ENCODE data around the gene WFDC1. TPM values are rescaled to one million over a fixed set of nuclear protein-coding genes. Genes with fewer than 3 reads are reported as not detected.
A peak's percentile ranks its signal among the peaks of the same experiment; 100 is the strongest.

The WFDC1 gene
- total and polyA plus RNA-seq, 4 donors, result 3.8 to 10.4 (median 9.2) TPM

DNA sequence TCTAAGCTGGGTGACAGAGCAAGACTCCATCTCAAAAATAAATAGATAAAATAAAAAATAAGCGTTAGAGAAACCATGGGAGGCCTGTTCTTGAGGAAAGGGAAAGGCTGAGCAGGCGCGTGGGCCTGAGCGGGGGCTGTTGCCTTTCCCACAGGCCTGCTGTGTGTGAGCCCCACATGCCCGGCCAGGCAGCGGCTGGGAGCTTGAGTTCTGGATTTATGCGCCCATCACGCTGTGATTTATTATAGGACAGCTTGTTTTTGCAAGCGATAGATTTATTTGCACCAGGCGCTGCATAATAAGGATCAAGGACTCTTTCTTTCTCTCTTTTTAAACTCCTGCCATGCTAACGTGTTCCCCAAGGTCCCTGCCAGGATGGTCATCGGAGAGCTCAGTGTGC lies 14.8 kb upstream of the WFDC1 start:
- H3K27ac ChIP-seq (ENCODE audit: low read depth, low read length), result no peak overlapping the region

DNA sequence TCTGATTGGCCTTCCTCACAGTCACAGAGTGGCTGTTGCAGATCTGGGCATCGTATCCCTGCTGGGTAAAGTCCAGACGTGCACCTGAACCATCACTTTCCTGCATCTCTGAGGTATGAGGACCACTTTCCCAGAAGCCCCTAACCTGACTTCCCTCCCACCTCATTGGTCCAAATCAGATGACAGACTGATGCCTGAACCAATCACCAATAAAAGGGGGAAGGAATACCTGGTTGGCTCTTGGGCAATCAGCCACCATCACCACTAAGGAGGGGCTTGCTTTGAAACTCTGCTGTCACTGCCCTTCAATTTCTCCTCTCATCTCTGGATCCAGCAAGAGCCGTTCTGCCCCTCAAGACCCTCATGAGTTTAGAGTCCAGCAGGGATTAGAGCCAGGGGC lies 13.6 kb upstream of the WFDC1 start:
- Histone ChIP-seq H3K4me1 (ENCODE audit: control insufficient read depth, insufficient read depth, low read length) (peaks cover 36% of the 10 kb centered on the region), H3K9me3 (ENCODE audit: control insufficient read depth, insufficient read depth, low read length) (no peaks in the 10 kb centered on the region), H3K36me3 (ENCODE audit: control insufficient read depth, insufficient read depth, low read length) (no peaks in the 10 kb centered on the region), H3K27me3 (ENCODE audit: control insufficient read depth, insufficient read depth, low read length) (peaks cover 2% of the 10 kb centered on the region), H3K4me3 (ENCODE audit: low read depth, low read length) (no peak overlapping the region), H3K27ac (ENCODE audit: low read depth, low read length) (no peak overlapping the region)
- DNase-seq (ENCODE audit: low read depth in 4 of 6, low spot score in 6 of 6), result peak in 2 of 6 donors; percentile 48 to 78
- 95% methylated on average over 3 of the region's 3 CpGs for WGBS (ENCODE audit: insufficient coverage)

More for the DNA sequence above, 14.8 kb upstream of the WFDC1 start:
- H3K9me3 ChIP-seq (ENCODE audit: control insufficient read depth, insufficient read depth, low read length), result no peaks in the 10 kb centered on the region
- WGBS (ENCODE audit: insufficient coverage), result 54% methylated on average over 12 of the region's 12 CpGs
- peak in 1 of 6 donors; percentile 42 for DNase-seq (ENCODE audit: low read depth in 4 of 6, low spot score in 6 of 6)
- no peaks in the 10 kb centered on the region for H3K36me3 ChIP-seq (ENCODE audit: control insufficient read depth, insufficient read depth, low read length)
- peaks cover 2% of the 10 kb centered on the region for H3K27me3 ChIP-seq (ENCODE audit: control insufficient read depth, insufficient read depth, low read length)
- peaks cover 36% of the 10 kb centered on the region for H3K4me1 ChIP-seq (ENCODE audit: control insufficient read depth, insufficient read depth, low read length)
- H3K4me3 ChIP-seq (ENCODE audit: low read depth, low read length), result no peak overlapping the region

DNA sequence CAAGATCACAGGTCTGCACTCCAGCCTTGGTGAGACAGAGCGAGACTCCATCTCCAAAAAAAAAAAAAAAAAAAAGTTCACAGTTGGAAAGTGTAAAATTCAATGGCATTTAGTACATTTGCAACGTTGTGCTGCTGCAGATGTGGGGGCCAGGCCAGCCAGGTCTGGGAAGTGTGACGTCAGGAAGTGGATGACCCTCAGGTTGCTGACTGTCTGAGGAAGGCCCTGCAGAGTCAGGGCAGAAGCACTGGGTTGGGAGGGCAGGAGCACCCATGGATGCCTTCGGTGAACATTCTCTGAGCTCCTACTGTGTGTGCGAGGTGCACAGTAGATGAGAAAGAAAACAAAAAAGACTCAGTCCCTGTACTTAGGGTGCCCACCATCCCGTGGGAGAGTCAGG lies 12.1 kb upstream of the WFDC1 start:
- no peaks in the 10 kb centered on the region for H3K9me3 ChIP-seq (ENCODE audit: control insufficient read depth, insufficient read depth, low read length)
- WGBS (ENCODE audit: insufficient coverage), result 69% methylated on average over 5 of the region's 6 CpGs
- peaks cover 2% of the 10 kb centered on the region for H3K27me3 ChIP-seq (ENCODE audit: control insufficient read depth, insufficient read depth, low read length)
- no peak overlapping the region for H3K4me3 ChIP-seq (ENCODE audit: low read depth, low read length)
- no peaks in the 10 kb centered on the region for H3K36me3 ChIP-seq (ENCODE audit: control insufficient read depth, insufficient read depth, low read length)
- DNase-seq (ENCODE audit: low read depth in 4 of 6, low spot score in 6 of 6), result no peak
- H3K4me1 ChIP-seq (ENCODE audit: control insufficient read depth, insufficient read depth, low read length), result peaks cover 38% of the 10 kb centered on the region
- H3K27ac ChIP-seq (ENCODE audit: low read depth, low read length), result no peak overlapping the region

- H3K4me1 ChIP-seq (ENCODE audit: control insufficient read depth, insufficient read depth, low read length), result peaks cover 34% of the 10 kb centered on the region
- WGBS (ENCODE audit: insufficient coverage), result 61% methylated on average over 24 of the region's 24 CpGs
- H3K27ac ChIP-seq (ENCODE audit: low read depth, low read length), result no peak overlapping the region
- DNase-seq (ENCODE audit: low read depth in 4 of 6, low spot score in 6 of 6), result no peak
- peaks cover 2% of the 10 kb centered on the region for H3K27me3 ChIP-seq (ENCODE audit: control insufficient read depth, insufficient read depth, low read length)
- H3K36me3 ChIP-seq (ENCODE audit: control insufficient read depth, insufficient read depth, low read length), result no peaks in the 10 kb centered on the region
- no peaks in the 10 kb centered on the region for H3K9me3 ChIP-seq (ENCODE audit: control insufficient read depth, insufficient read depth, low read length)
- H3K4me3 ChIP-seq (ENCODE audit: low read depth, low read length), result no peak overlapping the region
Observed at GRCh38 chr16:84283314-84284153, 11.1 kb upstream of the WFDC1 start.

- Histone ChIP-seq H3K4me1 (ENCODE audit: control insufficient read depth, insufficient read depth, low read length) (peaks cover 27% of the 10 kb centered on the region), H3K27me3 (ENCODE audit: control insufficient read depth, insufficient read depth, low read length) (peaks cover 2% of the 10 kb centered on the region), H3K4me3 (ENCODE audit: low read depth, low read length) (no peak overlapping the region), H3K36me3 (ENCODE audit: control insufficient read depth, insufficient read depth, low read length) (no peaks in the 10 kb centered on the region), H3K27ac (ENCODE audit: low read depth, low read length) (peak overlapping the region; percentile 7), H3K9me3 (ENCODE audit: control insufficient read depth, insufficient read depth, low read length) (no peaks in the 10 kb centered on the region)
- 39% methylated on average over 12 of the region's 13 CpGs for WGBS (ENCODE audit: insufficient coverage)
- peak in 1 of 6 donors; percentile 41 for DNase-seq (ENCODE audit: low read depth in 4 of 6, low spot score in 6 of 6)
Observed at GRCh38 chr16:84284154-84284722, 10.4 kb upstream of the WFDC1 start.

- Histone ChIP-seq H3K9me3 (ENCODE audit: control insufficient read depth, insufficient read depth, low read length) (no peaks in the 10 kb centered on the region), H3K27me3 (ENCODE audit: control insufficient read depth, insufficient read depth, low read length) (peaks cover 2% of the 10 kb centered on the region), H3K4me1 (ENCODE audit: control insufficient read depth, insufficient read depth, low read length) (peaks cover 19% of the 10 kb centered on the region), H3K36me3 (ENCODE audit: control insufficient read depth, insufficient read depth, low read length) (no peaks in the 10 kb centered on the region), H3K4me3 (ENCODE audit: low read depth, low read length) (no peak overlapping the region), H3K27ac (ENCODE audit: low read depth, low read length) (no peak overlapping the region)
- no peak for DNase-seq (ENCODE audit: low read depth in 4 of 6, low spot score in 6 of 6)
- 63% methylated on average over 13 of the region's 16 CpGs for WGBS (ENCODE audit: insufficient coverage)
Observed at GRCh38 chr16:84286578-84287240, 8.0 kb upstream of the WFDC1 start.

- H3K36me3 ChIP-seq (ENCODE audit: control insufficient read depth, insufficient read depth, low read length), result no peaks in the 10 kb centered on the region
- no peak overlapping the region for H3K4me3 ChIP-seq (ENCODE audit: low read depth, low read length)
- no peaks in the 10 kb centered on the region for H3K27me3 ChIP-seq (ENCODE audit: control insufficient read depth, insufficient read depth, low read length)
- no peak for DNase-seq (ENCODE audit: low read depth in 4 of 6, low spot score in 6 of 6)
- WGBS (ENCODE audit: insufficient coverage), result 100% methylated on average over 4 of the region's 8 CpGs
- peaks cover 22% of the 10 kb centered on the region for H3K4me1 ChIP-seq (ENCODE audit: control insufficient read depth, insufficient read depth, low read length)
- H3K27ac ChIP-seq (ENCODE audit: low read depth, low read length), result no peak overlapping the region
- no peaks in the 10 kb centered on the region for H3K9me3 ChIP-seq (ENCODE audit: control insufficient read depth, insufficient read depth, low read length)
Observed at GRCh38 chr16:84288902-84289301, 5.8 kb upstream of the WFDC1 start.

DNA sequence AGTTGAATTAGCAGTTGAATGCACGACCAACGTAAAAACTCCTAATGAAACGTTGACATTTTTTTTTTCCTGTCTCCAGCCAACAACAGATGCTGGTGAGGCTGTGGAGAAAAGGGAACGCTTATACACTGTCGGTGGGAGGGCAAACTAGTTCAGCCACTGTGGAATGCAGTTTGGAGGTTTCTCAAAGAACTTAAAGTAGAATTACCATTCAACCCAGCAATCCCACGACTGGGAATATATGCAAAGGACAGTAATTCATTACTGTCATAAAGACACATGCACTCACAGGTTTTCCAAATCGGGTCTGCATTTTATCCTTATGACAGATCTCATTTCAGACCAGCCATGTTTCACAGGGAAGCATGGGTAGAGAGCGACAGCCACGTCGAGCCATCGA lies 3.5 kb upstream of the WFDC1 start:
- peaks cover 3% of the 10 kb centered on the region for H3K27me3 ChIP-seq (ENCODE audit: control insufficient read depth, insufficient read depth, low read length)
- no peak overlapping the region for H3K4me3 ChIP-seq (ENCODE audit: low read depth, low read length)
- H3K9me3 ChIP-seq (ENCODE audit: control insufficient read depth, insufficient read depth, low read length), result no peaks in the 10 kb centered on the region
- no CpG with 5 or more reads among the region's 11 CpGs for WGBS (ENCODE audit: insufficient coverage)
- H3K4me1 ChIP-seq (ENCODE audit: control insufficient read depth, insufficient read depth, low read length), result peaks cover 30% of the 10 kb centered on the region
- DNase-seq (ENCODE audit: low read depth in 4 of 6, low spot score in 6 of 6), result no peak
- no peaks in the 10 kb centered on the region for H3K36me3 ChIP-seq (ENCODE audit: control insufficient read depth, insufficient read depth, low read length)
- H3K27ac ChIP-seq (ENCODE audit: low read depth, low read length), result no peak overlapping the region

DNA sequence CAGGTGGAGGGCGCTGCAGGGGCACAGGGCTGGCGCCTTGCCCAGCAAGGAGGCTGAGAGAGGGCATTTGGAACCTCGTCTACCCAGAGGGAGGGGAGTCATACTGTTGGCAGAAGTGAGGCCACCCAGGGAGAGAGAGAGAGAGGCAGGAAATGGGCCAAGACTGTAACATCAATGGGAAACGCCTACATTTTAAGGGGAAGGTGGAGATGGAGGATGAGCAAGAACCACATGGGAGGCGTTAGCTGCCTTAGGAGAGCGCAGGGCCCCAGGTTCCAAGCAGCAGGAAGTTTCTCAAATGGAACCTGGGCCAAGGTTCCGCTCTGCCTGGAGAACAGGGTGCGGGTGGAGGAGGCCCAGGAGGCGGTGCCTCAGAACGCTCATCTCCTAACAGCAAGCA lies 2.7 kb upstream of the WFDC1 start:
- no peak overlapping the region for H3K4me3 ChIP-seq (ENCODE audit: low read depth, low read length)
- H3K27ac ChIP-seq (ENCODE audit: low read depth, low read length), result no peak overlapping the region
- WGBS (ENCODE audit: insufficient coverage), result 38% methylated on average over 8 of the region's 10 CpGs
- no peaks in the 10 kb centered on the region for H3K9me3 ChIP-seq (ENCODE audit: control insufficient read depth, insufficient read depth, low read length)
- peaks cover 3% of the 10 kb centered on the region for H3K27me3 ChIP-seq (ENCODE audit: control insufficient read depth, insufficient read depth, low read length)
- DNase-seq (ENCODE audit: low read depth in 4 of 6, low spot score in 6 of 6), result peak in 1 of 6 donors; percentile 68
- peaks cover 25% of the 10 kb centered on the region for H3K4me1 ChIP-seq (ENCODE audit: control insufficient read depth, insufficient read depth, low read length)
- no peaks in the 10 kb centered on the region for H3K36me3 ChIP-seq (ENCODE audit: control insufficient read depth, insufficient read depth, low read length)

Measured in spinal cord (tissue), 10 donors.